Measurements from ENCODE around the gene CELF4. TPM values are rescaled to one million over a fixed set of nuclear protein-coding genes. Genes with fewer than 3 reads are reported as not detected.
"Not testable (repeated sequence)": the region's sequence is repeated elsewhere in the genome, so short reads cannot be mapped to it uniquely, and the experiment has no call there.

The CELF4 gene
- total RNA-seq, 1 experiment from 2014 or later = not detected

GRCh38 chr18:37467002-37467662 is 98.5 kb downstream of the CELF4 start:
- no peak overlapping the region for H3K27ac ChIP-seq
- no peaks in the 10 kb centered on the region for H3K36me3 ChIP-seq
- DNase-seq (ENCODE audit: low read depth in 1 of 2, low spot score in 2 of 2) = no peak
- H3K9me3 ChIP-seq (replicated peaks) = no peaks in the 10 kb centered on the region
- H3K4me3 ChIP-seq = no peak overlapping the region
- H3K4me1 ChIP-seq (replicated peaks) = no peaks in the 10 kb centered on the region
- no peaks in the 10 kb centered on the region for H3K27me3 ChIP-seq (replicated peaks)

GRCh38 chr18:37465958-37466357 is 99.6 kb downstream of the CELF4 start:
- Histone ChIP-seq H3K36me3 (no peaks in the 10 kb centered on the region), H3K27ac (no peak overlapping the region), H3K27me3 (replicated peaks) (no peaks in the 10 kb centered on the region), H3K4me1 (replicated peaks) (no peaks in the 10 kb centered on the region), H3K9me3 (replicated peaks) (no peaks in the 10 kb centered on the region), H3K4me3 (no peak overlapping the region)
- DNase-seq (ENCODE audit: low read depth in 1 of 2, low spot score in 2 of 2) = no peak

- no peak overlapping the region for H3K27ac ChIP-seq
- no peaks in the 10 kb centered on the region for H3K36me3 ChIP-seq
- DNase-seq (ENCODE audit: low read depth in 1 of 2, low spot score in 2 of 2) = no peak
- H3K9me3 ChIP-seq (replicated peaks) = no peaks in the 10 kb centered on the region
- no peaks in the 10 kb centered on the region for H3K27me3 ChIP-seq (replicated peaks)
- no peaks in the 10 kb centered on the region for H3K4me1 ChIP-seq (replicated peaks)
- no peak overlapping the region for H3K4me3 ChIP-seq
Observed at GRCh38 chr18:37464257-37464656, 101.3 kb downstream of the CELF4 start.

GRCh38 chr18:37461329-37461728 is 104.3 kb downstream of the CELF4 start:
- H3K4me1 ChIP-seq (replicated peaks); H3K36me3 ChIP-seq; H3K9me3 ChIP-seq (replicated peaks); H3K27me3 ChIP-seq (replicated peaks); H3K4me3 ChIP-seq; H3K27ac ChIP-seq; DNase-seq (ENCODE audit: low read depth in 1 of 2, low spot score in 2 of 2): not testable (repeated sequence)

- Histone ChIP-seq H3K27me3 (replicated peaks) (no peaks in the 10 kb centered on the region), H3K4me3 (no peak overlapping the region), H3K9me3 (replicated peaks) (no peaks in the 10 kb centered on the region), H3K36me3 (no peaks in the 10 kb centered on the region), H3K4me1 (replicated peaks) (no peaks in the 10 kb centered on the region), H3K27ac (no peak overlapping the region)
- no peak for DNase-seq (ENCODE audit: low read depth in 1 of 2, low spot score in 2 of 2)
Observed at GRCh38 chr18:37460604-37461003, 105.0 kb downstream of the CELF4 start.

- Histone ChIP-seq H3K36me3 (no peaks in the 10 kb centered on the region), H3K9me3 (replicated peaks) (no peaks in the 10 kb centered on the region), H3K27me3 (replicated peaks) (no peaks in the 10 kb centered on the region), H3K27ac (no peak overlapping the region), H3K4me3 (no peak overlapping the region), H3K4me1 (replicated peaks) (no peaks in the 10 kb centered on the region)
- DNase-seq (ENCODE audit: low read depth in 1 of 2, low spot score in 2 of 2) = no peak
Observed at GRCh38 chr18:37458697-37459096, 106.9 kb downstream of the CELF4 start.

- no peaks in the 10 kb centered on the region for H3K36me3 ChIP-seq
- H3K4me3 ChIP-seq = no peak overlapping the region
- H3K9me3 ChIP-seq (replicated peaks) = no peaks in the 10 kb centered on the region
- H3K27me3 ChIP-seq (replicated peaks) = no peaks in the 10 kb centered on the region
- H3K27ac ChIP-seq = no peak overlapping the region
- no peak for DNase-seq (ENCODE audit: low read depth in 1 of 2, low spot score in 2 of 2)
- H3K4me1 ChIP-seq (replicated peaks) = no peaks in the 10 kb centered on the region
Observed at GRCh38 chr18:37457753-37458152, 107.8 kb downstream of the CELF4 start.

GRCh38 chr18:37457341-37457740 is 108.3 kb downstream of the CELF4 start:
- no peak for DNase-seq (ENCODE audit: low read depth in 1 of 2, low spot score in 2 of 2)
- Histone ChIP-seq H3K27ac (no peak overlapping the region), H3K27me3 (replicated peaks) (no peaks in the 10 kb centered on the region), H3K9me3 (replicated peaks) (no peaks in the 10 kb centered on the region), H3K36me3 (no peaks in the 10 kb centered on the region), H3K4me1 (replicated peaks) (no peaks in the 10 kb centered on the region), H3K4me3 (no peak overlapping the region)

- H3K27ac ChIP-seq = no peak overlapping the region
- no peak for DNase-seq (ENCODE audit: low read depth in 1 of 2, low spot score in 2 of 2)
Observed at GRCh38 chr18:37456873-37457272, 108.7 kb downstream of the CELF4 start.

GRCh38 chr18:37456395-37456794 is 109.2 kb downstream of the CELF4 start:
- Histone ChIP-seq H3K27me3 (replicated peaks) (no peaks in the 10 kb centered on the region), H3K27ac (no peak overlapping the region), H3K4me1 (replicated peaks) (no peaks in the 10 kb centered on the region), H3K36me3 (no peaks in the 10 kb centered on the region), H3K4me3 (no peak overlapping the region), H3K9me3 (replicated peaks) (no peaks in the 10 kb centered on the region)
- DNase-seq (ENCODE audit: low read depth in 1 of 2, low spot score in 2 of 2) = no peak

More at GRCh38 chr18:37456873-37457272, 108.7 kb downstream of the CELF4 start:
- Histone ChIP-seq H3K4me3 (no peak overlapping the region), H3K36me3 (no peaks in the 10 kb centered on the region), H3K4me1 (replicated peaks) (no peaks in the 10 kb centered on the region), H3K9me3 (replicated peaks) (no peaks in the 10 kb centered on the region), H3K27me3 (replicated peaks) (no peaks in the 10 kb centered on the region)

- Histone ChIP-seq H3K36me3 (no peaks in the 10 kb centered on the region), H3K4me3 (no peak overlapping the region), H3K4me1 (replicated peaks) (no peaks in the 10 kb centered on the region), H3K9me3 (replicated peaks) (no peaks in the 10 kb centered on the region), H3K27me3 (replicated peaks) (no peaks in the 10 kb centered on the region), H3K27ac (no peak overlapping the region)
- no peak for DNase-seq (ENCODE audit: low read depth in 1 of 2, low spot score in 2 of 2)
Observed at GRCh38 chr18:37453752-37454151, 111.8 kb downstream of the CELF4 start.

- no peak overlapping the region for H3K27ac ChIP-seq
- no peaks in the 10 kb centered on the region for H3K36me3 ChIP-seq
Observed at GRCh38 chr18:37452682-37453385, 112.8 kb downstream of the CELF4 start.

GRCh38 chr18:37452015-37452414 is 113.6 kb downstream of the CELF4 start:
- Histone ChIP-seq H3K36me3 (no peaks in the 10 kb centered on the region), H3K9me3 (replicated peaks) (no peaks in the 10 kb centered on the region), H3K4me1 (replicated peaks) (no peaks in the 10 kb centered on the region), H3K27me3 (replicated peaks) (no peaks in the 10 kb centered on the region), H3K27ac (no peak overlapping the region), H3K4me3 (no peak overlapping the region)
- DNase-seq (ENCODE audit: low read depth in 1 of 2, low spot score in 2 of 2) = no peak

More at GRCh38 chr18:37452682-37453385, 112.8 kb downstream of the CELF4 start:
- Histone ChIP-seq H3K4me3 (no peak overlapping the region), H3K4me1 (replicated peaks) (no peaks in the 10 kb centered on the region), H3K27me3 (replicated peaks) (no peaks in the 10 kb centered on the region), H3K9me3 (replicated peaks) (no peaks in the 10 kb centered on the region)
- no peak for DNase-seq (ENCODE audit: low read depth in 1 of 2, low spot score in 2 of 2)

- DNase-seq (ENCODE audit: low read depth in 1 of 2, low spot score in 2 of 2) = no peak
- Histone ChIP-seq H3K27ac (no peak overlapping the region), H3K27me3 (replicated peaks) (no peaks in the 10 kb centered on the region), H3K4me3 (no peak overlapping the region), H3K36me3 (no peaks in the 10 kb centered on the region), H3K9me3 (replicated peaks) (no peaks in the 10 kb centered on the region), H3K4me1 (replicated peaks) (no peaks in the 10 kb centered on the region)
Observed at GRCh38 chr18:37451239-37451825, 114.3 kb downstream of the CELF4 start.

Measured in SJSA1 (cell line).